Measurements from ENCODE around the gene MTRR. TPM values are rescaled to one million over a fixed set of nuclear protein-coding genes. Genes with fewer than 3 reads are reported as not detected.

MTRR gene
- total RNA-seq, 1 experiment from 2014 or later, result 72.6 TPM

- no peaks in the 10 kb centered on the region for H3F3A ChIP-seq (ENCODE audit: insufficient read depth, low read depth)
- no peaks in the 10 kb centered on the region for H3K4me1 ChIP-seq (replicated peaks; ENCODE audit: insufficient read depth)
- H3K27me3 ChIP-seq (ENCODE audit: insufficient read depth, low read depth), result peaks cover 23% of the 10 kb centered on the region; the same call in 1 of the 2 replicates
- no peak for TF ChIP-seq EZH2 (IDR thresholded peaks at IDR 0.05; ENCODE audit: low read depth)
- no peak for TF ChIP-seq CTCF (conservative IDR thresholded peaks at IDR 0.05)
- H3K4me3 ChIP-seq, result no peak overlapping the region
- no peaks in the 10 kb centered on the region for H3K79me2 ChIP-seq (ENCODE audit: low read depth)
- CTCF ChIA-PET, result no interaction called here
- no peak overlapping the region for H3K27ac ChIP-seq
- H3K9me2 ChIP-seq (ENCODE audit: insufficient read depth), result no peaks in the 10 kb centered on the region
- BruUV-seq (replicated peaks), result no TSS peak
- 0 out of 2 replicates have a peak overlapping the region, but pooled peaks have one; percentile 0 for H3K4me2 ChIP-seq
- no peak overlapping the region for H2AFZ ChIP-seq
- intact Hi-C loops (cut with micrococcal nuclease; ENCODE audit: unreplicated experiment), result no loop called here
- peaks cover 8% of the 10 kb centered on the region; the same call in 1 of the 2 replicates for H3K9me3 ChIP-seq (ENCODE audit: insufficient read depth, low read depth)
- H4K20me1 ChIP-seq (ENCODE audit: insufficient read depth), result no peaks in the 10 kb centered on the region
- POLR2A ChIA-PET (ENCODE audit: unreplicated experiment), result no interaction called here
- H3K36me3 ChIP-seq (ENCODE audit: low read depth), result no peaks in the 10 kb centered on the region
- no peak for DNase-seq
These were observed 47.3 kb downstream of the MTRR start for GRCh38 chr5:7916171-7916804.

- DNase-seq, result no peak
- no peaks in the 10 kb centered on the region for H3K9me2 ChIP-seq (ENCODE audit: insufficient read depth)
- peaks cover 4% of the 10 kb centered on the region; the same call in 1 of the 2 replicates for H3K9me3 ChIP-seq (ENCODE audit: insufficient read depth, low read depth)
- CTCF ChIA-PET, result no interaction called here
- peaks cover 32% of the 10 kb centered on the region for H3K27me3 ChIP-seq (ENCODE audit: insufficient read depth, low read depth)
- H4K20me1 ChIP-seq (ENCODE audit: insufficient read depth), result no peaks in the 10 kb centered on the region
- H3K36me3 ChIP-seq (ENCODE audit: low read depth), result no peaks in the 10 kb centered on the region
- no peak for TF ChIP-seq CTCF (conservative IDR thresholded peaks at IDR 0.05)
- no peak for TF ChIP-seq EZH2 (IDR thresholded peaks at IDR 0.05; ENCODE audit: low read depth)
- H3F3A ChIP-seq (ENCODE audit: insufficient read depth, low read depth), result no peaks in the 10 kb centered on the region
- BruUV-seq (replicated peaks), result no TSS peak
- no peaks in the 10 kb centered on the region for H3K4me1 ChIP-seq (replicated peaks; ENCODE audit: insufficient read depth)
- H3K4me2 ChIP-seq, result no peak overlapping the region
- no peak overlapping the region for H2AFZ ChIP-seq
- POLR2A ChIA-PET (ENCODE audit: unreplicated experiment), result no interaction called here
- no peak overlapping the region for H3K27ac ChIP-seq
- H3K4me3 ChIP-seq, result no peak overlapping the region
- H3K79me2 ChIP-seq (ENCODE audit: low read depth), result no peaks in the 10 kb centered on the region
- intact Hi-C loops (cut with micrococcal nuclease; ENCODE audit: unreplicated experiment), result no loop called here
These were observed 48.5 kb downstream of the MTRR start for GRCh38 chr5:7917130-7918123.

- Histone ChIP-seq H4K20me1 (ENCODE audit: insufficient read depth) (no peaks in the 10 kb centered on the region), H3K36me3 (ENCODE audit: low read depth) (no peaks in the 10 kb centered on the region), H3K27me3 (ENCODE audit: insufficient read depth, low read depth) (peaks cover 80% of the 10 kb centered on the region), H3K9me2 (ENCODE audit: insufficient read depth) (no peaks in the 10 kb centered on the region), H3K27ac (no peak overlapping the region), H3K4me3 (no peak overlapping the region), H3K4me1 (replicated peaks; ENCODE audit: insufficient read depth) (no peaks in the 10 kb centered on the region), H3K79me2 (ENCODE audit: low read depth) (no peaks in the 10 kb centered on the region), H3K4me2 (no peak overlapping the region), H3K9me3 (ENCODE audit: insufficient read depth, low read depth) (no peaks in the 10 kb centered on the region), H2AFZ (no peak overlapping the region), H3F3A (ENCODE audit: insufficient read depth, low read depth) (no peaks in the 10 kb centered on the region)
- CTCF ChIA-PET, result no interaction called here
- BruUV-seq (replicated peaks), result no TSS peak
- TF ChIP-seq EZH2 (IDR thresholded peaks at IDR 0.05; ENCODE audit: low read depth) (no peak), CTCF (conservative IDR thresholded peaks at IDR 0.05) (no peak)
- POLR2A ChIA-PET (ENCODE audit: unreplicated experiment), result no interaction called here
- DNase-seq, result no peak
- intact Hi-C loops (cut with micrococcal nuclease; ENCODE audit: unreplicated experiment), result loop anchor here (2.0 kb wide), 1 partner anchor 1281 kb away; no protein-coding TSS in a partner anchor
These were observed 57.2 kb downstream of the MTRR start for GRCh38 chr5:7925961-7926695.

Data from PC-9 (cell line).